Fibroblast of lung (primary cell): ENCODE data around the gene FDX1.

Source experiments
- CTCF ChIP-seq, 2 donors: IDR thresholded peaks in 1 of 2; conservative IDR thresholded peaks in 1 of 2; 1 replicate in 1 of 2; 2 replicates in 1 of 2; pipeline ENCODE4 v1.5.1; 2011 to 2012; ENCODE audit warnings: low read length in 2 of 2, control low read depth in 1 of 2, inconsistent platforms in 1 of 2, low read depth in 1 of 2, mild to moderate bottlenecking in 1 of 2
- EZH2 ChIP-seq: IDR thresholded peaks from 2 replicates; pipeline ENCODE4 v1.5.1; 2012; ENCODE audit warnings: low read length, control low read depth, mild to moderate bottlenecking; ENCODE audit errors: missing control alignments

- no peak for TF ChIP-seq CTCF (conservative IDR thresholded peaks at IDR 0.05 in 1 of 2, IDR thresholded peaks at IDR 0.05 in 1 of 2; ENCODE audit: low read depth in 1 of 2, low read length in 2 of 2)
- no peak for TF ChIP-seq EZH2
Observed at GRCh38 chr11:110490886-110491285, 61.1 kb downstream of the FDX1 start.
